Psoas muscle (tissue), 8 donors: ENCODE results near the gene MOSPD2. TPM values are rescaled to one million over a fixed set of nuclear protein-coding genes. Genes with fewer than 3 reads are reported as not detected.

ENCODE experiments used
- ATAC-seq, 4 donors: fragments of 200-7000 bp; cut with Tn5 transposase; one replicate each; pipeline ENCODE4 v1.9.1; 2020; ENCODE audit warnings: moderate library complexity in 3 of 4, mild to moderate bottlenecking in 2 of 4
- DNase-seq, 2 donors: peaks; one replicate each; pipeline ENCODE4 v3.0.0-alpha.2; 2020
- H3K27ac ChIP-seq: fragments of 200-600 bp; one replicate; pipeline ENCODE4 v1.8.0; 2022
- H3K27me3 ChIP-seq, 3 donors: fragments of 200-600 bp in 1 of 3; one replicate each; pipeline versions ENCODE4 v1.6.1 to v1.8.0; 2013 to 2022; ENCODE audit warnings: low read length in 2 of 3, mild to moderate bottlenecking in 2 of 3, moderate library complexity in 1 of 3; ENCODE audit not compliant: insufficient read depth in 3 of 3
- H3K36me3 ChIP-seq, 2 donors: fragments of 200-600 bp in 1 of 2; one replicate each; pipeline versions ENCODE4 v1.6.1 to v1.8.0; 2013 to 2022; ENCODE audit warnings: low read depth in 1 of 2, mild to moderate bottlenecking in 1 of 2, moderate library complexity in 1 of 2; ENCODE audit not compliant: insufficient read depth in 1 of 2
- H3K4me1 ChIP-seq: fragments of 200-600 bp; one replicate; pipeline ENCODE4 v1.8.0; 2022
- H3K4me3 ChIP-seq: fragments of 200-600 bp; one replicate; pipeline ENCODE4 v1.8.0; 2022; ENCODE audit warnings: mild to moderate bottlenecking
- H3K9me3 ChIP-seq: fragments of 200-600 bp; one replicate; pipeline ENCODE4 v1.8.0; 2022
- CTCF ChIP-seq: fragments of 200-600 bp; IDR thresholded peaks from one replicate; pipeline ENCODE4 v1.8.0; 2022; ENCODE audit warnings: antibody characterized with exemption
- WGBS, 3 donors: extraction: QIAGEN DNeasy Blood & Tissue Kit; methylation state at CpG; one replicate each; pipeline versions ENCODE4 v1.1.6 to v1.1.7; 2013; 5-methylcytosine and 5-hydroxymethylcytosine counted together
- intact Hi-C, 2 donors: fragments of 100-400 bp; cut with DNase I; formaldehyde crosslinking; loops; one replicate each; pipeline versions ENCODE4 v1.11.0 to v1.14.2; 2022
- polyA plus RNA-seq, 3 donors: library from polyadenylated mRNA; stranded (reverse); fragments of 200-250 nt; gene quantifications; one replicate each; pipeline ENCODE4 v1.2.3, GENCODE V29; 2013
- total RNA-seq, 4 donors: library from RNA; stranded (reverse); fragmentation: NEBNext Ultra II Directional in 2 of 4; extraction: Animal tissue kit (Norgen Biotek cat#: 25700) in 2 of 4; gene quantifications; one replicate each; pipeline versions ENCODE4 v1.2.1 to v1.2.4, GENCODE V29; 2021 to 2023
- donor health status: healthy with polysubstance abuse.
- donor health status: DM: no; HTN: no; CAD: no; lungs with moderate emphysema.
- donor health status: Bipolar disorder and iron deficiency.
- donor health status: healthy.
- donor health status: DM: yes; HTN: yes; CAD: no.
- donor health status: DM: no; HTN: no; CAD: no.
- donor health status: DM: no; HTN: no; CAD: no.
- donor health status: DM: yes; HTN: yes; CAD: no.

Gene MOSPD2
- total and polyA plus RNA-seq, 7 donors, result 1.2 to 3.5 (median 2.3) TPM

- intact Hi-C loops, result no loop called here
- Histone ChIP-seq H3K27ac (no peak overlapping the region), H3K27me3 (no peaks in the 10 kb centered on the region), H3K4me3 (no peak overlapping the region), H3K9me3 (peaks cover 18% of the 10 kb centered on the region), H3K4me1 (no peaks in the 10 kb centered on the region), H3K36me3 (no peaks in the 10 kb centered on the region)
- no peak for TF ChIP-seq CTCF
- ATAC-seq (no peak), DNase-seq (no peak)
- WGBS, 3 donors, result 76 to 96% (median 95%) methylated on average over 1 of the region's 1 CpG
Measured at GRCh38 chrX:14864631-14865030, 8.6 kb upstream of the MOSPD2 start.

- Histone ChIP-seq H3K36me3 (no peaks in the 10 kb centered on the region), H3K9me3 (peaks cover 18% of the 10 kb centered on the region), H3K27ac (no peak overlapping the region), H3K4me1 (no peaks in the 10 kb centered on the region), H3K27me3 (no peaks in the 10 kb centered on the region), H3K4me3 (no peak overlapping the region)
- intact Hi-C loops, result no loop called here
- TF ChIP-seq CTCF, result no peak
- 76 to 93% (median 82%) methylated on average over 1 of the region's 1 CpG for WGBS, 3 donors
- no peak for DNase-seq
- no peak for ATAC-seq
Measured at GRCh38 chrX:14865201-14865600, 8.0 kb upstream of the MOSPD2 start.

GRCh38 chrX:14871767-14872166, 1.5 kb upstream of the MOSPD2 start:
- ATAC-seq, result no peak
- no peak overlapping the region for H3K27ac ChIP-seq
- WGBS, 3 donors, result 58 to 61% (median 59%) methylated on average over 1 of the region's 1 CpG
- no peak for TF ChIP-seq CTCF
- intact Hi-C loops, result no loop called here
- DNase-seq, result no peak
- H3K4me1 ChIP-seq, result no peaks in the 10 kb centered on the region
- no peak overlapping the region for H3K4me3 ChIP-seq
- no peaks in the 10 kb centered on the region for H3K36me3 ChIP-seq
- no peaks in the 10 kb centered on the region for H3K27me3 ChIP-seq
- H3K9me3 ChIP-seq, result peaks cover 10% of the 10 kb centered on the region

GRCh38 chrX:14872355-14872754, 866 bp upstream of the MOSPD2 start:
- whole genome bisulfite sequencing, 3 donors, result 12 to 41% (median 13%) methylated on average over 7 of the region's 7 CpGs
- Histone ChIP-seq H3K36me3 (no peaks in the 10 kb centered on the region), H3K9me3 (peaks cover 7% of the 10 kb centered on the region), H3K27ac (no peak overlapping the region), H3K4me1 (no peaks in the 10 kb centered on the region), H3K27me3 (no peaks in the 10 kb centered on the region), H3K4me3 (peak overlapping the region; percentile 79)
- intact Hi-C loops, result no loop called here
- DNase-seq, result no peak
- ATAC-seq, result no peak
- no peak for TF ChIP-seq CTCF

GRCh38 chrX:14873676-14874049, 442 bp downstream of the MOSPD2 start:
- Histone ChIP-seq H3K4me3 (peak overlapping the region; percentile 79), H3K36me3 (no peaks in the 10 kb centered on the region), H3K9me3 (no peaks in the 10 kb centered on the region), H3K27ac (peak overlapping the region; percentile 74), H3K4me1 (no peaks in the 10 kb centered on the region), H3K27me3 (no peaks in the 10 kb centered on the region)
- ATAC-seq, result no peak
- no peak for TF ChIP-seq CTCF
- no peak for DNase-seq
- WGBS, 3 donors, result 0 to 30% (median 2%) methylated on average over 8 of the region's 8 CpGs
- intact Hi-C loops, result no loop called here
